K562 (cell line): ENCODE data around the gene GIMAP6. TPM values are rescaled to one million over a fixed set of nuclear protein-coding genes. Genes with fewer than 3 reads are reported as not detected.

ENCODE experiments used
- ATAC-seq: fragments of 200-7000 bp; cut with Tn5 transposase; 3 replicates; pipeline ENCODE4 v1.9.1; 2020; ENCODE audit warnings: moderate library complexity
- BruUV-seq: library from RNA; stranded (reverse); fragments of 400-500 nt; replicated peaks from 2 replicates; lab custom pipeline; 2021; lab: Mats Ljungman, UMichigan
- CTCF ChIA-PET: fragments of 300-600 bp; formaldehyde crosslinking; extraction: SDS; loops from one replicate; lab custom pipeline; 2021; ENCODE audit warnings: low intra/inter-chr PET ratio; lab: Yijun Ruan, JAX
- POLR2A ChIA-PET: fragments of 300-600, 350-650 bp; sonication (Branson Sonifier 250); formaldehyde crosslinking; extraction: SDS; loops from one replicate; lab custom pipeline; 2021; ENCODE audit warnings: antibody characterized with exemption, inconsistent platforms; lab: Yijun Ruan, JAX
- DNase-seq, 4 experiments: peaks; one replicate each; pipeline versions ENCODE4 v3.0.0 to v3.0.0-alpha.2; 2011 to 2018; ENCODE audit warnings: low spot score in 3 of 4, mixed read lengths in 3 of 4; ENCODE audit errors: extremely low read depth in 1 of 4
- FAIRE-seq: peaks from 2 replicates; lab custom pipeline; 2011; peaks lifted over from hg19 to GRCh38; lab: Jason Lieb, UNC
- H2AFZ ChIP-seq: 2 replicates; pipeline ENCODE4 v1.6.0; 2011; ENCODE audit warnings: low read depth, low read length, control low read depth, inconsistent platforms
- H3K27ac ChIP-seq: fragments of 200-600 bp; 3 replicates; pipeline ENCODE4 v1.8.0; 2011; ENCODE audit warnings: low read depth, mild to moderate bottlenecking, control low read depth, inconsistent platforms, low read length, moderate library complexity, mixed read lengths; ENCODE audit errors: extremely low read depth
- H3K27me3 ChIP-seq, 2 experiments: fragments of 300-600 bp in 1 of 2; 2 replicates in 1 of 2; 3 replicates in 1 of 2; pipeline versions ENCODE4 v1.6.0 to v1.8.0; 2011; ENCODE audit warnings: inconsistent platforms in 2 of 2, low read length in 2 of 2, mild to moderate bottlenecking in 1 of 2, mixed read lengths in 1 of 2, moderate library complexity in 1 of 2; ENCODE audit not compliant: control insufficient read depth in 2 of 2, insufficient read depth in 2 of 2
- H3K36me3 ChIP-seq: fragments of 300-600 bp; 3 replicates; pipeline ENCODE4 v1.8.0; 2011; ENCODE audit warnings: mild to moderate bottlenecking, low read length, inconsistent platforms; ENCODE audit not compliant: control insufficient read depth, insufficient read depth
- H3K4me1 ChIP-seq, 2 experiments: fragments of 200-600 bp in 1 of 2; replicated peaks in 1 of 2; 2 replicates in 1 of 2; 3 replicates in 1 of 2; pipeline versions ENCODE4 v1.5.1 to v1.8.0; 2011; ENCODE audit warnings: inconsistent platforms in 2 of 2, low read length in 2 of 2, mild to moderate bottlenecking in 1 of 2, mixed read lengths in 1 of 2, moderate library complexity in 1 of 2; ENCODE audit not compliant: control insufficient read depth in 2 of 2, insufficient read depth in 2 of 2
- H3K4me2 ChIP-seq: 2 replicates; pipeline ENCODE4 v1.6.1; 2011; ENCODE audit warnings: low read length, control low read depth, inconsistent platforms, mixed read lengths; ENCODE audit not compliant: insufficient read depth
- H3K4me3 ChIP-seq: fragments of 200-600 bp; sonication (generic), shearing (Covaris generic); 2 replicates; pipeline ENCODE4 v1.5.1; 2016; ENCODE audit warnings: control low read depth, inconsistent platforms
- H3K79me2 ChIP-seq: fragments of 200-600 bp; 3 replicates; pipeline ENCODE4 v1.8.0; 2011; ENCODE audit warnings: low read length, inconsistent platforms; ENCODE audit not compliant: control insufficient read depth, insufficient read depth
- H3K9ac ChIP-seq, 2 experiments: 2 replicates each; pipeline versions ENCODE4 v1.6.0 to v1.6.1; 2011; ENCODE audit warnings: low read depth in 2 of 2, low read length in 2 of 2, control low read depth in 1 of 2, inconsistent platforms in 1 of 2, mild to moderate bottlenecking in 1 of 2, mixed read lengths in 1 of 2; ENCODE audit not compliant: insufficient read depth in 1 of 2
- H3K9me1 ChIP-seq: one replicate; pipeline ENCODE4 v1.6.0; 2011; ENCODE audit warnings: inconsistent platforms, mild to moderate bottlenecking, low read length, moderate library complexity; ENCODE audit not compliant: control insufficient read depth, insufficient read depth
- H3K9me3 ChIP-seq: replicated peaks from 2 replicates; pipeline ENCODE4 v1.5.1; 2011; ENCODE audit warnings: low read depth, low read length, inconsistent platforms; ENCODE audit not compliant: control insufficient read depth, insufficient read depth
- H4K20me1 ChIP-seq: replicated peaks from 2 replicates; pipeline ENCODE4 v1.6.1; 2011; ENCODE audit warnings: low read length, inconsistent platforms, mixed read lengths; ENCODE audit not compliant: control insufficient read depth, insufficient read depth
- CREM ChIP-seq: IDR thresholded peaks from 2 replicates; pipeline ENCODE4 v1.6.1; 2014; ENCODE audit warnings: antibody characterized with exemption, low read depth
- EHMT2 ChIP-seq: fragments of 450-650 bp; IDR thresholded peaks from 2 replicates; pipeline ENCODE4 v1.6.1; 2018; ENCODE audit warnings: antibody characterized with exemption
- ETS2 ChIP-seq: IDR thresholded peaks from 2 replicates; pipeline ENCODE4 v1.6.1; 2016; ENCODE audit warnings: borderline replicate concordance, missing genetic modification characterization, mild to moderate bottlenecking, moderate library complexity, missing compliant biosample characterization; ENCODE audit not compliant: poor library complexity, severe bottlenecking
- FOS ChIP-seq: IDR thresholded peaks from 3 replicates; pipeline ENCODE4 v1.6.1; 2011; ENCODE audit not compliant: insufficient read length; ENCODE audit errors: extremely low read depth
- MAZ ChIP-seq, 2 experiments: fragments of 450-650 bp in 1 of 2; sonication (generic) in 1 of 2; formaldehyde crosslinking; IDR thresholded peaks in 1 of 2; conservative IDR thresholded peaks in 1 of 2; 2 replicates each; pipeline versions ENCODE4 v1.4.0 to v1.5.0; 2020; ENCODE audit warnings: mild to moderate bottlenecking in 1 of 2, missing genetic modification reagents in 1 of 2
- MBD2 ChIP-seq: sonication (generic); IDR thresholded peaks from 2 replicates; pipeline ENCODE4 v1.6.1; 2016; ENCODE audit warnings: low read depth, borderline replicate concordance
- NFRKB ChIP-seq: fragments of 450-650 bp; IDR thresholded peaks from 2 replicates; pipeline ENCODE4 v1.6.1; 2016; ENCODE audit warnings: low read depth
- SMARCC2 ChIP-seq: fragments of 450-650 bp; IDR thresholded peaks from 2 replicates; pipeline ENCODE4 v1.6.1; 2017; ENCODE audit warnings: antibody characterized with exemption, moderate library complexity, mild to moderate bottlenecking, low read depth
- YBX1 ChIP-seq: fragments of 450-650 bp; IDR thresholded peaks from 2 replicates; pipeline ENCODE4 v1.7.1; 2016; ENCODE audit warnings: mild to moderate bottlenecking
- ZBTB7A ChIP-seq: IDR thresholded peaks from 2 replicates; pipeline ENCODE4 v1.6.1; 2011; ENCODE audit warnings: low read depth, mild to moderate bottlenecking, low read length, moderate library complexity, borderline replicate concordance; ENCODE audit not compliant: control insufficient read depth
- WGBS: fragments of 100-300 bp; shearing (Covaris generic); methylation state at CpG from one replicate; pipeline ENCODE4 v1.1.6; 2016; ENCODE audit warnings: low coverage, mixed read lengths; ENCODE audit not compliant: insufficient coverage; ENCODE audit errors: missing lambda C conversion rate; 5-methylcytosine and 5-hydroxymethylcytosine counted together
- in situ Hi-C: fragments of 300-500 bp; cut with MboI; formaldehyde crosslinking; loops from 4 replicates; pipeline ENCODE4 v1.15.0; 2018; ENCODE audit warnings: inconsistent platforms, mixed read lengths
- intact Hi-C: fragments of 100-400 bp; cut with micrococcal nuclease; formaldehyde crosslinking; loops from 2 replicates; pipeline ENCODE4 v1.14.2; 2022
- polyA plus RNA-seq, 8 experiments: library from polyadenylated mRNA; depleted of rRNA in 4 of 8; stranded (reverse) in 5 of 8; unstranded in 3 of 8; fragments of >200 nt; fragmentation: Nextera tagmentation in 2 of 8; fragmentation: Illumina TruSeq in 1 of 8; extraction: Ambion mirVana in 2 of 8; extraction: Trizol in 1 of 8; gene quantifications; 2 replicates each; pipeline versions ENCODE4 v1.2.1 to v1.2.3, GENCODE V29; 2011 to 2014; ENCODE audit warnings: inconsistent platforms in 1 of 8, missing spikeins in 1 of 8
- total RNA-seq, 7 experiments: library from RNA; depleted of rRNA in 6 of 7; stranded (reverse); fragments of >200 nt in 6 of 7; fragmentation: Illumina TruSeq in 2 of 7; extraction: Trizol in 2 of 7; gene quantifications; 2 replicates each; pipeline versions ENCODE4 v1.2.1 to v1.2.3, GENCODE V29; 2011 to 2021; ENCODE audit warnings: low replicate concordance in 1 of 7
- TF ChIP-seq, protein P1 (sequence below): fragments of 250-450 bp; sonication (Bioruptor Pico); IDR thresholded peaks from 2 replicates; pipeline ENCODE4 v1.8.0; 2022; ENCODE audit warnings: moderate library complexity, mild to moderate bottlenecking, inconsistent platforms
- TF ChIP-seq, protein P2 (sequence below): fragments of 450-650 bp; conservative IDR thresholded peaks from 2 replicates; pipeline ENCODE4 v1.6.1; 2016; ENCODE audit warnings: missing genetic modification characterization, low read depth, mild to moderate bottlenecking, control low read depth, missing compliant biosample characterization
- TF ChIP-seq, protein P3 (sequence below): fragments of 200-800 bp; sonication (Bioruptor generic); IDR thresholded peaks from 2 replicates; pipeline ENCODE4 v1.6.1; 2016; ENCODE audit warnings: missing genetic modification characterization, missing compliant biosample characterization

The GIMAP6 gene
- total and polyA plus RNA-seq, 9 of the 15 experiments (the other 6 are each of a cell fraction or from before 2014, with no cell fraction given), result 0.04 to 0.45 (median 0.18) TPM

DNA sequence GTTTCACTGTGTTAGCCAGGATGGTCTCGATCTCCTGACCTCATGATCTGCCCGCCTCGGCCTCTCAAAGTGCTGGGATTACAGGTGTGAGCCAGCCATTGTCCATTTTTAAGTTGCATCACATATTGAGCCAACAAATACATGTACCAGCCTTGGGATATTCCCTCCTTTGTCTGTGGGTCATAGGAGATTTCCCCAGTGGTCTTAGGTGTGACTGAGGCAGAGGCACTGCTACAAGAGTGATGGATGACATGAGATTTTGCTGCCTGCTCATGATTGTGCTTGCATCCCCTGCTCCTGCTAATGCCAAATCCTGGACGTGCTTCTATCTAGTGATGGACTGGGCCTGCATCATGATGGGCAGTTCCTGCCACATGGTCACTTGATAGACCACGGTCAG, 10.7 kb upstream of the GIMAP6 start:
- Histone ChIP-seq H3K27ac (no peak overlapping the region), H3K9ac (no peak overlapping the region), H3K9me3 (no peaks in the 10 kb centered on the region; the same call in 1 of the 2 replicates), H2AFZ (no peak overlapping the region), H3K9me1 (no peaks in the 10 kb centered on the region), H3K36me3 (no peaks in the 10 kb centered on the region), H3K4me3 (no peak overlapping the region), H3K79me2 (no peaks in the 10 kb centered on the region), H3K4me2 (no peak overlapping the region), H3K4me1 (no peaks in the 10 kb centered on the region), H4K20me1 (no peaks in the 10 kb centered on the region), H3K27me3 (peaks cover 0 to 5% of the 10 kb centered on the region in 2 experiments; a peak in 1 of 5 replicates)
- BruUV-seq, result no TSS peak
- CTCF ChIA-PET, result no interaction called here
- no peak for FAIRE-seq
- no peak for ATAC-seq
- WGBS, result 0% methylated on average over 5 of the region's 5 CpGs
- no peak for DNase-seq
- intact Hi-C loops (no loop called here), in situ Hi-C loops (no loop called here)
- POLR2A ChIA-PET, result no interaction called here
- TF ChIP-seq, protein P1, sequence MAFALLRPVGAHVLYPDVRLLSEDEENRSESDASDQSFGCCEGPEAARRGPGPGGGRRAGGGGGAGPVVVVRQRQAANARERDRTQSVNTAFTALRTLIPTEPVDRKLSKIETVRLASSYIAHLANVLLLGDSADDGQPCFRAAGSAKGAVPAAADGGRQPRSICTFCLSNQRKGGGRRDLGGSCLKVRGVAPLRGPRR (CRISPR knock-in tag), result no peak
- TF ChIP-seq EHMT2 (no peak), YBX1 (no peak), MBD2 (no peak), ZBTB7A (no peak), CREM (no peak), NFRKB (no peak), MAZ (CRISPR knock-in tag; conservative IDR thresholded peaks at IDR 0.05 in 1 of 2, IDR thresholded peaks at IDR 0.05 in 1 of 2) (no peak), ETS2 (tag) (no peak), SMARCC2 (no peak), FOS (no peak)
- TF ChIP-seq, protein P2, sequence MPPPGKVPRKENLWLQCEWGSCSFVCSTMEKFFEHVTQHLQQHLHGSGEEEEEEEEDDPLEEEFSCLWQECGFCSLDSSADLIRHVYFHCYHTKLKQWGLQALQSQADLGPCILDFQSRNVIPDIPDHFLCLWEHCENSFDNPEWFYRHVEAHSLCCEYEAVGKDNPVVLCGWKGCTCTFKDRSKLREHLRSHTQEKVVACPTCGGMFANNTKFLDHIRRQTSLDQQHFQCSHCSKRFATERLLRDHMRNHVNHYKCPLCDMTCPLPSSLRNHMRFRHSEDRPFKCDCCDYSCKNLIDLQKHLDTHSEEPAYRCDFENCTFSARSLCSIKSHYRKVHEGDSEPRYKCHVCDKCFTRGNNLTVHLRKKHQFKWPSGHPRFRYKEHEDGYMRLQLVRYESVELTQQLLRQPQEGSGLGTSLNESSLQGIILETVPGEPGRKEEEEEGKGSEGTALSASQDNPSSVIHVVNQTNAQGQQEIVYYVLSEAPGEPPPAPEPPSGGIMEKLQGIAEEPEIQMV (tag), result no peak
- TF ChIP-seq, protein P3, sequence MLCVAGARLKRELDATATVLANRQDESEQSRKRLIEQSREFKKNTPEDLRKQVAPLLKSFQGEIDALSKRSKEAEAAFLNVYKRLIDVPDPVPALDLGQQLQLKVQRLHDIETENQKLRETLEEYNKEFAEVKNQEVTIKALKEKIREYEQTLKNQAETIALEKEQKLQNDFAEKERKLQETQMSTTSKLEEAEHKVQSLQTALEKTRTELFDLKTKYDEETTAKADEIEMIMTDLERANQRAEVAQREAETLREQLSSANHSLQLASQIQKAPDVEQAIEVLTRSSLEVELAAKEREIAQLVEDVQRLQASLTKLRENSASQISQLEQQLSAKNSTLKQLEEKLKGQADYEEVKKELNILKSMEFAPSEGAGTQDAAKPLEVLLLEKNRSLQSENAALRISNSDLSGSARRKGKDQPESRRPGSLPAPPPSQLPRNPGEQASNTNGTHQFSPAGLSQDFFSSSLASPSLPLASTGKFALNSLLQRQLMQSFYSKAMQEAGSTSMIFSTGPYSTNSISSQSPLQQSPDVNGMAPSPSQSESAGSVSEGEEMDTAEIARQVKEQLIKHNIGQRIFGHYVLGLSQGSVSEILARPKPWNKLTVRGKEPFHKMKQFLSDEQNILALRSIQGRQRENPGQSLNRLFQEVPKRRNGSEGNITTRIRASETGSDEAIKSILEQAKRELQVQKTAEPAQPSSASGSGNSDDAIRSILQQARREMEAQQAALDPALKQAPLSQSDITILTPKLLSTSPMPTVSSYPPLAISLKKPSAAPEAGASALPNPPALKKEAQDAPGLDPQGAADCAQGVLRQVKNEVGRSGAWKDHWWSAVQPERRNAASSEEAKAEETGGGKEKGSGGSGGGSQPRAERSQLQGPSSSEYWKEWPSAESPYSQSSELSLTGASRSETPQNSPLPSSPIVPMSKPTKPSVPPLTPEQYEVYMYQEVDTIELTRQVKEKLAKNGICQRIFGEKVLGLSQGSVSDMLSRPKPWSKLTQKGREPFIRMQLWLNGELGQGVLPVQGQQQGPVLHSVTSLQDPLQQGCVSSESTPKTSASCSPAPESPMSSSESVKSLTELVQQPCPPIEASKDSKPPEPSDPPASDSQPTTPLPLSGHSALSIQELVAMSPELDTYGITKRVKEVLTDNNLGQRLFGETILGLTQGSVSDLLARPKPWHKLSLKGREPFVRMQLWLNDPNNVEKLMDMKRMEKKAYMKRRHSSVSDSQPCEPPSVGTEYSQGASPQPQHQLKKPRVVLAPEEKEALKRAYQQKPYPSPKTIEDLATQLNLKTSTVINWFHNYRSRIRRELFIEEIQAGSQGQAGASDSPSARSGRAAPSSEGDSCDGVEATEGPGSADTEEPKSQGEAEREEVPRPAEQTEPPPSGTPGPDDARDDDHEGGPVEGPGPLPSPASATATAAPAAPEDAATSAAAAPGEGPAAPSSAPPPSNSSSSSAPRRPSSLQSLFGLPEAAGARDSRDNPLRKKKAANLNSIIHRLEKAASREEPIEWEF, result no peak
